K562 (cell line): ENCODE data around the gene DNASE1L1. TPM values are rescaled to one million over a fixed set of nuclear protein-coding genes. Genes with fewer than 3 reads are reported as not detected.

Experiments used
- ATF4 ChIP-seq: fragments of 450-650 bp; formaldehyde crosslinking; IDR thresholded peaks from 2 replicates; pipeline ENCODE4 v1.4.0; 2022; ENCODE audit warnings: mild to moderate bottlenecking, moderate library complexity
- CBFA2T2 ChIP-seq: fragments of 450-650 bp; conservative IDR thresholded peaks from 2 replicates; pipeline ENCODE4 v1.6.1; 2017; ENCODE audit warnings: mild to moderate bottlenecking
- CEBPG ChIP-seq, 3 experiments: fragments of 200-800 bp in 1 of 3; sonication (Bioruptor generic) in 1 of 3; sonication (generic) in 1 of 3; formaldehyde crosslinking in 1 of 3; IDR thresholded peaks in 2 of 3; conservative IDR thresholded peaks in 1 of 3; 2 replicates each; pipeline versions ENCODE4 v1.6.1 to v1.8.0; 2016 to 2022; ENCODE audit warnings: missing compliant biosample characterization in 2 of 3, missing genetic modification characterization in 2 of 3, mild to moderate bottlenecking in 1 of 3, missing genetic modification reagents in 1 of 3
- EGR1 ChIP-seq: fragments of 450-650 bp; conservative IDR thresholded peaks from 2 replicates; pipeline ENCODE4 v1.6.1; 2017; ENCODE audit warnings: mild to moderate bottlenecking
- ELK1 ChIP-seq: sonication (generic); formaldehyde crosslinking; IDR thresholded peaks from 2 replicates; pipeline ENCODE4 v1.8.1; 2022; ENCODE audit warnings: missing genetic modification reagents
- EP300 ChIP-seq: IDR thresholded peaks from 2 replicates; pipeline ENCODE4 v1.6.1; 2012; ENCODE audit warnings: low read length, improper control_type of control experiment
- GATA2 ChIP-seq: sonication (generic); formaldehyde crosslinking; IDR thresholded peaks from 2 replicates; pipeline ENCODE4 v1.4.0; 2020; ENCODE audit warnings: mild to moderate bottlenecking, missing genetic modification reagents
- HES1 ChIP-seq: fragments of 450-650 bp; IDR thresholded peaks from 2 replicates; pipeline ENCODE4 v1.6.1; 2016; ENCODE audit warnings: low read depth, mild to moderate bottlenecking, moderate library complexity
- LARP7 ChIP-seq: fragments of 450-650 bp; IDR thresholded peaks from 2 replicates; pipeline ENCODE4 v1.6.1; 2016
- NCOA2 ChIP-seq, 2 experiments: fragments of 450-650 bp; IDR thresholded peaks; 2 replicates each; pipeline ENCODE4 v1.6.1; 2018; ENCODE audit warnings: mild to moderate bottlenecking in 2 of 2, moderate library complexity in 1 of 2; ENCODE audit not compliant: partially characterized antibody in 2 of 2
- PKNOX1 ChIP-seq: fragments of 450-650 bp; IDR thresholded peaks from 2 replicates; pipeline ENCODE4 v1.6.1; 2016
- POLR3A ChIP-seq: IDR thresholded peaks from 2 replicates; pipeline ENCODE4 v1.6.1; 2011; ENCODE audit warnings: borderline replicate concordance, mild to moderate bottlenecking, moderate library complexity; ENCODE audit not compliant: insufficient read length, insufficient read depth; ENCODE audit errors: extremely low read depth
- RAD21 ChIP-seq, 2 experiments: fragments of 250-450 bp in 1 of 2; fragments of 450-650 bp in 1 of 2; sonication (Bioruptor Pico) in 1 of 2; formaldehyde crosslinking in 1 of 2; IDR thresholded peaks in 1 of 2; conservative IDR thresholded peaks in 1 of 2; 2 replicates each; pipeline versions ENCODE4 v1.4.0 to v1.8.0; 2020 to 2022; ENCODE audit warnings: mild to moderate bottlenecking in 2 of 2, moderate library complexity in 1 of 2
- RBM15 ChIP-seq: fragments of 200-400 bp; formaldehyde crosslinking; IDR thresholded peaks from 2 replicates; pipeline ENCODE4 v1.6.1; 2018; ENCODE audit warnings: mild to moderate bottlenecking, low read length, moderate library complexity; ENCODE audit not compliant: insufficient read depth
- SETDB1 ChIP-seq: IDR thresholded peaks from one replicate; pipeline ENCODE4 v1.6.1; 2012; ENCODE audit warnings: low read length, control low read depth, inconsistent platforms
- SRSF7 ChIP-seq: fragments of 200-400 bp; formaldehyde crosslinking; optimal IDR thresholded peaks from 2 replicates; pipeline ENCODE3; 2017; ENCODE audit warnings: mild to moderate bottlenecking, low read depth, low read length
- TAF1 ChIP-seq: IDR thresholded peaks from 2 replicates; pipeline ENCODE4 v1.6.1; 2011; ENCODE audit warnings: mild to moderate bottlenecking, low read length, moderate library complexity; ENCODE audit not compliant: insufficient read depth, control insufficient read depth, severe bottlenecking; ENCODE audit errors: extremely low read depth
- TFE3 ChIP-seq: fragments of 450-650 bp; formaldehyde crosslinking; IDR thresholded peaks from 2 replicates; pipeline ENCODE4 v1.4.0; 2020; ENCODE audit warnings: mild to moderate bottlenecking, mixed read lengths
- ZFPM2 ChIP-seq: fragments of 250-450 bp; sonication (Bioruptor Pico); IDR thresholded peaks from 2 replicates; pipeline ENCODE4 v1.5.1; 2022; ENCODE audit warnings: mild to moderate bottlenecking
- ZNF134 ChIP-seq: fragments of 250-450 bp; sonication (Bioruptor Pico); conservative IDR thresholded peaks from 2 replicates; pipeline ENCODE4 v1.4.0; 2020
- ZNF165 ChIP-seq: fragments of 250-450 bp; sonication (Bioruptor Pico); IDR thresholded peaks from 2 replicates; pipeline ENCODE4 v1.4.0; 2020; ENCODE audit warnings: borderline replicate concordance
- ZNF253 ChIP-seq: fragments of 250-450 bp; sonication (Bioruptor Pico); conservative IDR thresholded peaks from 2 replicates; pipeline ENCODE4 v1.6.1; 2021; ENCODE audit warnings: mild to moderate bottlenecking
- ZNF766 ChIP-seq: fragments of 200-800 bp; sonication (Bioruptor generic); conservative IDR thresholded peaks from 2 replicates; pipeline ENCODE4 v1.6.1; 2016; ENCODE audit warnings: missing genetic modification characterization, missing compliant biosample characterization
- polyA plus RNA-seq, 8 experiments: library from polyadenylated mRNA; depleted of rRNA in 4 of 8; stranded (reverse) in 5 of 8; unstranded in 3 of 8; fragments of >200 nt; fragmentation: Nextera tagmentation in 2 of 8; fragmentation: Illumina TruSeq in 1 of 8; extraction: Ambion mirVana in 2 of 8; extraction: Trizol in 1 of 8; gene quantifications; 2 replicates each; pipeline versions ENCODE4 v1.2.1 to v1.2.3, GENCODE V29; 2011 to 2014; ENCODE audit warnings: inconsistent platforms in 1 of 8, missing spikeins in 1 of 8
- total RNA-seq, 7 experiments: library from RNA; depleted of rRNA in 6 of 7; stranded (reverse); fragments of >200 nt in 6 of 7; fragmentation: Illumina TruSeq in 2 of 7; extraction: Trizol in 2 of 7; gene quantifications; 2 replicates each; pipeline versions ENCODE4 v1.2.1 to v1.2.3, GENCODE V29; 2011 to 2021; ENCODE audit warnings: low replicate concordance in 1 of 7

The DNASE1L1 gene
- total and polyA plus RNA-seq, 9 of the 15 experiments (the other 6 are each of a cell fraction or from before 2014, with no cell fraction given) = 0.73 to 12.6 (median 7.9) TPM

- no peak for TF ChIP-seq ELK1 (CRISPR knock-in tag)
- no peak for TF ChIP-seq SETDB1
- TF ChIP-seq EP300 = peak; percentile 21; the same call in 1 of the 2 replicates
- TF ChIP-seq ZNF134 = no peak
- peak; percentile 66 for TF ChIP-seq PKNOX1
- TF ChIP-seq GATA2 (CRISPR knock-in tag) = no peak
- TF ChIP-seq HES1 = no peak
- TF ChIP-seq EGR1 = peak; percentile 85
- no peak for TF ChIP-seq CBFA2T2
- no peak for TF ChIP-seq ZNF766
- TF ChIP-seq ATF4 (CRISPR knock-in tag) = no peak
- TF ChIP-seq TAF1 = peak; percentile 49
- no peak for TF ChIP-seq ZNF253 (CRISPR knock-in tag)
- no peak for TF ChIP-seq POLR3A
- TF ChIP-seq RBM15 = no peak
- TF ChIP-seq TFE3 (CRISPR knock-in tag) = no peak
- no peak for TF ChIP-seq CEBPG (CRISPR knock-in tag; IDR thresholded peaks at IDR 0.05)
- no peak for TF ChIP-seq CEBPG (tag; conservative IDR thresholded peaks at IDR 0.05 in 1 of 2, IDR thresholded peaks at IDR 0.05 in 1 of 2)
- TF ChIP-seq RAD21 (CRISPR knock-in tag; conservative IDR thresholded peaks at IDR 0.05 in 1 of 2, IDR thresholded peaks at IDR 0.05 in 1 of 2) = no peak
- TF ChIP-seq SRSF7 = no peak
- TF ChIP-seq LARP7 = no peak
- TF ChIP-seq ZNF165 (CRISPR knock-in tag) = no peak
- no peak for TF ChIP-seq NCOA2 (IDR thresholded peaks at IDR 0.05; ENCODE audit: partially characterized antibody in 2 of 2)
- no peak for TF ChIP-seq ZFPM2
These were observed 30.1 kb downstream of the DNASE1L1 start, which contains the start of gene EMD (continued) for GRCh38 chrX:154378799-154379568.
